A673 (cell line): ENCODE measurements around the gene NPC1. TPM values are rescaled to one million over a fixed set of nuclear protein-coding genes. Genes with fewer than 3 reads are reported as not detected.
A peak's percentile ranks its signal among the peaks of the same experiment; 100 is the strongest.
"Not testable (repeated sequence)": the region's sequence is repeated elsewhere in the genome, so short reads cannot be mapped to it uniquely, and the experiment has no call there.

Experiments used
- BruUV-seq: library from RNA; stranded (reverse); fragments of 400-500 nt; replicated peaks from 2 replicates; lab custom pipeline; 2021; lab: Mats Ljungman, UMichigan
- CTCF ChIA-PET: fragments of 300-600 bp; sonication (Branson Sonifier 250); formaldehyde crosslinking; loops from one replicate; lab custom pipeline; 2022; ENCODE audit warnings: antibody characterized with exemption; lab: Charles Lee
- POLR2A ChIA-PET: fragments of 300-600 bp; sonication (Branson Sonifier 250); formaldehyde crosslinking; loops from one replicate; lab custom pipeline; 2022; ENCODE audit warnings: antibody characterized with exemption; ENCODE audit not compliant: low non-redundant PET; lab: Charles Lee
- DNase-seq: peaks from one replicate; pipeline ENCODE4 v3.0.0-alpha.2; 2015; ENCODE audit warnings: low spot score
- H3K27ac ChIP-seq: fragments of 200-600 bp; sonication (generic); 2 replicates; pipeline ENCODE4 v1.5.1; 2016; ENCODE audit warnings: mixed run types, low read depth, mild to moderate bottlenecking, mixed read lengths, antibody characterized with exemption, low read length; ENCODE audit not compliant: poor library complexity, severe bottlenecking
- H3K27me3 ChIP-seq: fragments of 200-600 bp; sonication (generic); replicated peaks from 2 replicates; pipeline ENCODE4 v1.6.1; 2017; ENCODE audit warnings: mixed run types, low read depth, mild to moderate bottlenecking, mixed read lengths, antibody characterized with exemption, low read length; ENCODE audit not compliant: insufficient read depth, poor library complexity
- H3K36me3 ChIP-seq: fragments of 200-600 bp; sonication (generic); 2 replicates; pipeline ENCODE4 v1.6.1; 2016; ENCODE audit warnings: mixed run types, mild to moderate bottlenecking, mixed read lengths, antibody characterized with exemption, low read length; ENCODE audit not compliant: insufficient read depth, poor library complexity, severe bottlenecking
- H3K4me1 ChIP-seq: fragments of 200-600 bp; sonication (generic); 2 replicates; pipeline ENCODE4 v1.6.1; 2017; ENCODE audit warnings: mixed run types, mild to moderate bottlenecking, mixed read lengths, antibody characterized with exemption, low read length; ENCODE audit not compliant: insufficient read depth, poor library complexity, severe bottlenecking
- H3K4me3 ChIP-seq: fragments of 200-600 bp; sonication (generic); 2 replicates; pipeline ENCODE4 v1.5.1; 2016; ENCODE audit warnings: low read depth, mixed run types, mild to moderate bottlenecking, mixed read lengths, low read length; ENCODE audit not compliant: poor library complexity, severe bottlenecking
- H3K9me3 ChIP-seq: fragments of 200-600 bp; sonication (generic); 2 replicates; pipeline ENCODE4 v1.6.1; 2016; ENCODE audit warnings: mixed run types, low read depth, mild to moderate bottlenecking, mixed read lengths, antibody characterized with exemption, low read length; ENCODE audit not compliant: poor library complexity, severe bottlenecking
- EZH2 ChIP-seq: fragments of 200-600 bp; sonication (generic); IDR thresholded peaks from 2 replicates; pipeline ENCODE4 v1.6.1; 2017; ENCODE audit warnings: borderline replicate concordance, low read depth, mild to moderate bottlenecking, mixed read lengths, antibody characterized with exemption, low read length; ENCODE audit not compliant: poor library complexity, severe bottlenecking
- intact Hi-C: fragments of 100-400 bp; cut with micrococcal nuclease; formaldehyde crosslinking; loops from one replicate; pipeline ENCODE4 v1.10.0; 2022; ENCODE audit not compliant: unreplicated experiment
- total RNA-seq: library from RNA; stranded (reverse); gene quantifications from 2 replicates; pipeline ENCODE4 v1.2.3, GENCODE V29; 2021
- TF ChIP-seq, protein P1 (sequence below): fragments of 300-800, 200-600 bp; sonication (generic); conservative IDR thresholded peaks from 2 replicates; pipeline ENCODE4 v1.5.1; 2017; ENCODE audit warnings: low read depth, mild to moderate bottlenecking, antibody characterized with exemption, low read length, moderate library complexity, mixed read lengths

Gene NPC1
- total RNA-seq, 1 experiment from 2014 or later: 53.0 TPM

DNA sequence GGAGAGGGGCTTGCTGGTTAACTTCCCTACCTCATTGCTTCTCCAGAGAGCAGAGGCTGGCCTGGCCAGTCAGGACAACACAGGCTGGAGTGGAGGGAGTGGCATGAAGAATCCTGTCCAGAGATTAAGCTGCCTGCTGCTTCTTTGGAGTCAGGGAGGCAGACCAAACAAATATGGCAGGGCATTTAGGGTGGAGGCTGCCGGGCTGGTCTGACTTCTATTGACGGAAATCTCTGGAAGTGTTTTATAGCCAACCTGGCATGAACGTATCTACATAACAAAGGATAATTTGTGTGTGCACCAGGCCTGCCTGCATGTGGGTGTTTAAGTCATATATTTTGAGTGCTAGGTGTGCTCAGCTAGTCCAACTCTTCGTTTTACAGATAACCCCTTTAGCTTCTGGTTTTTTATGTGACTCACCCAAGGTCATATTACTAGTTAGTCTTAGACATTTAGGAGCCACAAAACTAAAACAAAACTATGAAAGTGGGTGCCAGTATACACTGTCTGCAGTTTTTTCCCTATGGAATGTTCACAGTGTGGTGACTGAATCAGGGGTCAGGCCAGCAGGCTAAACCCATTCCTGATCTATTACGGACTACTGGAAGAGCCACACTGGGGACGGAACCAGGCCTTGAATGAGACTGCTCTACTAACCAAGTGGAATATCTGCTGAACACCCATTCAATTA is 5.5 kb downstream of the NPC1 start:
- no peaks in the 10 kb centered on the region for H3K9me3 ChIP-seq
- no peaks in the 10 kb centered on the region for H3K36me3 ChIP-seq
- no peaks in the 10 kb centered on the region for H3K27me3 ChIP-seq
- H3K4me1 ChIP-seq: peaks cover 15% of the 10 kb centered on the region
- no peak overlapping the region for H3K27ac ChIP-seq
- no peak for DNase-seq
- BruUV-seq: no TSS peak
- CTCF ChIA-PET: no interaction called here
- no peak for TF ChIP-seq EZH2
- TF ChIP-seq, protein P1, sequence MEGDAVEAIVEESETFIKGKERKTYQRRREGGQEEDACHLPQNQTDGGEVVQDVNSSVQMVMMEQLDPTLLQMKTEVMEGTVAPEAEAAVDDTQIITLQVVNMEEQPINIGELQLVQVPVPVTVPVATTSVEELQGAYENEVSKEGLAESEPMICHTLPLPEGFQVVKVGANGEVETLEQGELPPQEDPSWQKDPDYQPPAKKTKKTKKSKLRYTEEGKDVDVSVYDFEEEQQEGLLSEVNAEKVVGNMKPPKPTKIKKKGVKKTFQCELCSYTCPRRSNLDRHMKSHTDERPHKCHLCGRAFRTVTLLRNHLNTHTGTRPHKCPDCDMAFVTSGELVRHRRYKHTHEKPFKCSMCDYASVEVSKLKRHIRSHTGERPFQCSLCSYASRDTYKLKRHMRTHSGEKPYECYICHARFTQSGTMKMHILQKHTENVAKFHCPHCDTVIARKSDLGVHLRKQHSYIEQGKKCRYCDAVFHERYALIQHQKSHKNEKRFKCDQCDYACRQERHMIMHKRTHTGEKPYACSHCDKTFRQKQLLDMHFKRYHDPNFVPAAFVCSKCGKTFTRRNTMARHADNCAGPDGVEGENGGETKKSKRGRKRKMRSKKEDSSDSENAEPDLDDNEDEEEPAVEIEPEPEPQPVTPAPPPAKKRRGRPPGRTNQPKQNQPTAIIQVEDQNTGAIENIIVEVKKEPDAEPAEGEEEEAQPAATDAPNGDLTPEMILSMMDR: no peak
- no peak overlapping the region for H3K4me3 ChIP-seq
- intact Hi-C loops: no loop called here
- POLR2A ChIA-PET: no interaction called here

DNA sequence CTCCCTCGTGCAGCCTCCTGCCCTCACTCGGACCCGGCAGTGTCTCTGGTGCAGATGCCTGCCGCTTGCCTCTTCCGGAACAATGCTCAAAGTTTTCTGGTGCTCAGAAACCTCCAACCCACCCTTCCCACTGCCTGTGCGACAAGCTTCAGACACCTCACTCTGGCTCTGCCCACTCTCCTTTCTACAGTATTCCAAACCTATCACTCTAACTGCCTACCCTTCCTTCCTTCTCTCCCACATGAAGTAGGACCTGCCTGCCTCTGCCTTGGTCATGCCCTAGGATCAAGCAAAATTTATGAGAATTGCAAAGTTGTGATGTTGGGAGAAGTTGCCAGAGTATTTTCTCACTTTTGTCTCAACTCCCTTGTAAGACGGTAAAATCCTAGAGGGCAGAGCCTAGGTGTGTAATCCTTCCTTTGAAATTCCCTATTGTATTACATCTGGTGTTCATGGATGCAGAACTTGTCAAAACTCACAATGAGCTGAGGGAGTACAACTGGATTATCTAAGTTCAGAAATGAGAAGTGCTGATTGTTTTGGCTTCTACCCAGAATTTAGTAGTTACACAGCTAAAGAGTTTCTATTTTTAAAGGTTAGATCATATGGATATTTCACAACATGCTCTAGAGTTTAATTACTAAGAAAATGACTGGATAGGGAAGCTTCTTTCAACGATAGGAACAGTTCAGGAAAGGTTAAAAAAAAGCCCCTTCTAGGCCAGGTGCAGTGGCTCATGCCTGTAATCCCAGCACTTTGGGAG is 7.2 kb downstream of the NPC1 start:
- intact Hi-C loops: no loop called here
- peaks cover 11% of the 10 kb centered on the region for H3K4me1 ChIP-seq
- no TSS peak for BruUV-seq
- no peaks in the 10 kb centered on the region for H3K9me3 ChIP-seq
- no peaks in the 10 kb centered on the region for H3K36me3 ChIP-seq
- CTCF ChIA-PET: no interaction called here
- TF ChIP-seq, protein P1: no peak
- no peak for TF ChIP-seq EZH2
- H3K27ac ChIP-seq: no peak overlapping the region
- POLR2A ChIA-PET: no interaction called here
- DNase-seq: peak; percentile 7
- no peak overlapping the region for H3K4me3 ChIP-seq
- no peaks in the 10 kb centered on the region for H3K27me3 ChIP-seq

DNA sequence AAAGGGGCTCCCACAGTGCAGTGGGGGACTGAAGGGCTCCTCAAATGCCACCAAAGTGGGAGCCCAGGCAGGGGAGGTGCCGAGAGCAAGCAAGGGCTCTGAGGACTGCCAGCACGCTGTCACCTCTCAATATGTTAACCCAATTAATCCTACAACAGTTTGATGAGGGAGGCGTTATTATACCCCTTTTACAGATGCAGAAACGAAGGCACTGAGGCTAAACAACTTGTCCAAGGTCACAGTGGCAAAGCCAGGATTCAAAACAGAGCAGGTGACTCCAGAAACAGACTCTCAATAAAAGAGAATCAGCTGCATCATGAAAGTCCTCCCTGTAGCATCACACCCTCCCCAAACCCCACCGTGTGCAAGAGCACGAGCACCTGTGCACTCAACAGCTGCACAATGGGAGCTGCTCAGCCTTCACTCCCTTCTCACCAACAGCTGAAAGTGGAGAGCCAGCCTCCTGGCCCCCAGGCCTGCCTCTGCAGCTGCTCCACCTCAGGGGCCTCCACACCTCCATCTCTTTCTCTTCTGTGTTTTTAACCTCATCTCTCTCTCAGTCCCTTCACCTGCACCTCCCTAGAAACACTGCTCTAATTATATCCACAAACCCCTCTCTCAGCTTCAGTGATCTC is 8.1 kb downstream of the NPC1 start:
- POLR2A ChIA-PET: no interaction called here
- Histone ChIP-seq H3K36me3 (peaks cover under 1% of the 10 kb centered on the region), H3K9me3 (no peaks in the 10 kb centered on the region), H3K27ac (no peak overlapping the region), H3K27me3 (no peaks in the 10 kb centered on the region), H3K4me1 (peaks cover 11% of the 10 kb centered on the region), H3K4me3 (no peak overlapping the region)
- TF ChIP-seq EZH2: no peak
- TF ChIP-seq, protein P1: no peak
- CTCF ChIA-PET: no interaction called here
- intact Hi-C loops: no loop called here
- no peak for DNase-seq
- BruUV-seq: no TSS peak

DNA sequence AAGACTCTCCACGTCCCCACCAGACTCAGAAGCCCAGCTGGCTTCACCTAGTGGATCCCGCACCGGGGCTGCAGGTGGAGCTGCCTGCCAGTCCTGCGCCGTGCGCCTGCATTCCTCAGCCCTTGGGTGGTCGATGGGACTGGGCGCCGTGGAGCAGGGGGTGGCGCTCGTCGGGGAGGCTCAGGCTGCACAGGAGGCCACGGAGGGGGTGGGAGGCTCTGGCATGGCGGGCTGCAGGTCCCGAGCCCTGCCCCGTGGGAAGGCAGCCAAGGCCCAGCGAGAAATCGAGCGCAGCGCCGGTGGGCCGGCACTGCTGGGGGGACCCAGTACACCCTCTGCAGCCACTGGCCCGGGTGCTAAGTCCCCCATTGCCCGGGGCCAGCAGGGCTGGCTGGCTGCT is 8.8 kb downstream of the NPC1 start:
- CTCF ChIA-PET, H3K4me3 ChIP-seq, H3K9me3 ChIP-seq, H3K36me3 ChIP-seq, POLR2A ChIA-PET, DNase-seq, intact Hi-C loops, H3K27me3 ChIP-seq, BruUV-seq, H3K27ac ChIP-seq: not testable (repeated sequence)
- H3K4me1 ChIP-seq: peaks cover 11% of the 10 kb centered on the region
